H1 (cell line): ENCODE results near the gene RIMBP2. TPM values are rescaled to one million over a fixed set of nuclear protein-coding genes. Genes with fewer than 3 reads are reported as not detected.

Source experiments
- CTCF ChIA-PET: fragments of 300-600 bp; sonication (Branson Sonifier 250); formaldehyde crosslinking; loops from one replicate; lab custom pipeline; 2021; ENCODE audit not compliant: partially characterized antibody; lab: Charles Lee
- POLR2A ChIA-PET: fragments of 300-600 bp; sonication (Branson Sonifier 250); formaldehyde crosslinking; loops from one replicate; lab custom pipeline; 2021; ENCODE audit warnings: inconsistent platforms; ENCODE audit not compliant: partially characterized antibody; lab: Charles Lee
- DNase-seq, 2 experiments: peaks; one replicate each; pipeline versions ENCODE4 v3.0.0 to v3.0.0-alpha.2; 2010 to 2022; ENCODE audit warnings: low spot score in 2 of 2, low read depth in 1 of 2, mixed read lengths in 1 of 2
- FAIRE-seq: peaks from 2 replicates; lab custom pipeline; 2011; peaks lifted over from hg19 to GRCh38; lab: Jason Lieb, UNC
- H2AFZ ChIP-seq: 2 replicates; pipeline ENCODE4 v1.8.1; 2012; ENCODE audit warnings: low read length, inconsistent platforms
- H2AK5ac ChIP-seq: 2 replicates; pipeline ENCODE4 v1.6.1; 2013; ENCODE audit warnings: low read depth, low read length
- H2BK120ac ChIP-seq: replicated peaks from 2 replicates; pipeline ENCODE3; 2013; ENCODE audit warnings: low read depth, low read length, inconsistent platforms
- H2BK12ac ChIP-seq: 2 replicates; pipeline ENCODE4 v1.6.1; 2013; ENCODE audit warnings: low read depth, low read length
- H2BK15ac ChIP-seq: 2 replicates; pipeline ENCODE4 v1.6.1; 2013; ENCODE audit warnings: low read length
- H2BK20ac ChIP-seq: 2 replicates; pipeline ENCODE4 v1.6.1; 2013; ENCODE audit warnings: low read length
- H2BK5ac ChIP-seq: 2 replicates; pipeline ENCODE4 v1.6.1; 2013; ENCODE audit warnings: low read depth, low read length
- H3K14ac ChIP-seq: 2 replicates; pipeline ENCODE4 v1.6.1; 2013; ENCODE audit warnings: inconsistent platforms; ENCODE audit not compliant: insufficient read length
- H3K18ac ChIP-seq: 2 replicates; pipeline ENCODE4 v1.6.1; 2013; ENCODE audit warnings: low read length; ENCODE audit errors: extremely low read depth
- H3K23ac ChIP-seq: 2 replicates; pipeline ENCODE4 v1.6.1; 2013; ENCODE audit warnings: inconsistent platforms; ENCODE audit not compliant: insufficient read length
- H3K23me2 ChIP-seq: 2 replicates; pipeline ENCODE4 v1.6.1; 2013; ENCODE audit warnings: low read depth, low read length
- H3K27ac ChIP-seq: 2 replicates; pipeline ENCODE4 v1.6.1; 2011; ENCODE audit warnings: low read depth, low read length, inconsistent platforms
- H3K27me3 ChIP-seq, 4 experiments: replicated peaks in 1 of 4; 1 replicate in 1 of 4; 2 replicates in 3 of 4; pipeline versions ENCODE4 v1.6.1 to v1.8.1; 2011 to 2013; ENCODE audit warnings: low read length in 3 of 4, mild to moderate bottlenecking in 3 of 4, inconsistent platforms in 2 of 4, mixed read lengths in 2 of 4, moderate library complexity in 1 of 4; ENCODE audit not compliant: control insufficient read depth in 3 of 4, insufficient read depth in 3 of 4; ENCODE audit errors: extremely low read depth in 1 of 4
- H3K36me3 ChIP-seq, 4 experiments: 2 replicates each; pipeline versions ENCODE4 v1.6.1 to v1.8.1; 2011 to 2013; ENCODE audit warnings: mild to moderate bottlenecking in 4 of 4, low read length in 3 of 4, moderate library complexity in 2 of 4, control low read depth in 1 of 4, inconsistent platforms in 1 of 4; ENCODE audit not compliant: insufficient read depth in 4 of 4, control insufficient read depth in 2 of 4
- H3K4ac ChIP-seq: replicated peaks from 2 replicates; pipeline ENCODE3; 2013; ENCODE audit warnings: low read length, low read depth, mixed read lengths, inconsistent platforms; ENCODE audit not compliant: insufficient read length
- H3K4me1 ChIP-seq, 4 experiments: replicated peaks in 1 of 4; 1 replicate in 1 of 4; 2 replicates in 3 of 4; pipeline versions ENCODE4 v1.6.1 to v1.8.1; 2011 to 2013; ENCODE audit warnings: low read length in 3 of 4, inconsistent platforms in 2 of 4, mixed read lengths in 1 of 4; ENCODE audit not compliant: insufficient read depth in 4 of 4, control insufficient read depth in 3 of 4
- H3K4me2 ChIP-seq, 2 experiments: 2 replicates each; pipeline versions ENCODE4 v1.6.1 to v1.8.1; 2011 to 2013; ENCODE audit warnings: low read depth in 2 of 2, low read length in 2 of 2, control low read depth in 1 of 2, inconsistent platforms in 1 of 2, mild to moderate bottlenecking in 1 of 2; ENCODE audit not compliant: insufficient read depth in 1 of 2
- H3K4me3 ChIP-seq, 4 experiments: fragments of 200-600, 300-600 bp in 1 of 4; sonication (generic), shearing (Covaris generic), sonication (Bioruptor Twin) in 1 of 4; 2 replicates each; pipeline versions ENCODE4 v1.5.1 to v1.8.1; 2011 to 2016; ENCODE audit warnings: low read length in 4 of 4, low read depth in 3 of 4, control low read depth in 2 of 4, inconsistent platforms in 2 of 4, mild to moderate bottlenecking in 2 of 4, mixed read lengths in 1 of 4, moderate library complexity in 1 of 4; ENCODE audit not compliant: insufficient read depth in 2 of 4; ENCODE audit errors: extremely low read depth in 1 of 4
- H3K56ac ChIP-seq: replicated peaks from 2 replicates; pipeline ENCODE3; 2013; ENCODE audit warnings: low read depth, mild to moderate bottlenecking, mixed read lengths, low read length, inconsistent platforms; ENCODE audit not compliant: insufficient read length
- H3K79me1 ChIP-seq: 2 replicates; pipeline ENCODE4 v1.6.1; 2013; ENCODE audit warnings: low read depth, low read length, control low read depth
- H3K79me2 ChIP-seq, 2 experiments: 2 replicates each; pipeline versions ENCODE4 v1.6.1 to v1.8.1; 2012 to 2013; ENCODE audit warnings: low read length in 2 of 2, mild to moderate bottlenecking in 2 of 2, inconsistent platforms in 1 of 2; ENCODE audit not compliant: insufficient read depth in 2 of 2, control insufficient read depth in 1 of 2
- H3K9ac ChIP-seq, 4 experiments: replicated peaks in 1 of 4; 1 replicate in 1 of 4; 2 replicates in 3 of 4; pipeline versions ENCODE4 v1.6.1 to v1.8.1; 2011 to 2013; ENCODE audit warnings: low read depth in 3 of 4, low read length in 3 of 4, control low read depth in 2 of 4, mild to moderate bottlenecking in 2 of 4, moderate library complexity in 2 of 4, inconsistent platforms in 1 of 4; ENCODE audit errors: extremely low read depth in 1 of 4
- H3K9me3 ChIP-seq, 2 experiments: 2 replicates each; pipeline versions ENCODE4 v1.6.1 to v1.8.1; 2012 to 2013; ENCODE audit warnings: mild to moderate bottlenecking in 2 of 2, moderate library complexity in 2 of 2, control low read depth in 1 of 2, inconsistent platforms in 1 of 2, low read depth in 1 of 2, low read length in 1 of 2, mixed read lengths in 1 of 2; ENCODE audit not compliant: insufficient read depth in 2 of 2
- H4K20me1 ChIP-seq, 2 experiments: replicated peaks in 1 of 2; 2 replicates each; pipeline versions ENCODE3 to v1.8.1; 2011 to 2013; ENCODE audit warnings: inconsistent platforms in 2 of 2, low read length in 2 of 2, mild to moderate bottlenecking in 1 of 2; ENCODE audit not compliant: insufficient read depth in 2 of 2, control insufficient read depth in 1 of 2
- H4K5ac ChIP-seq: 2 replicates; pipeline ENCODE4 v1.6.1; 2013; ENCODE audit warnings: low read length, low read depth, mixed read lengths, inconsistent platforms; ENCODE audit not compliant: insufficient read length
- H4K8ac ChIP-seq: 2 replicates; pipeline ENCODE4 v1.8.0; 2013; ENCODE audit warnings: mild to moderate bottlenecking, moderate library complexity, low read length, inconsistent platforms; ENCODE audit not compliant: insufficient read depth; ENCODE audit errors: extremely low read depth
- H4K91ac ChIP-seq: replicated peaks from 2 replicates; pipeline ENCODE3; 2013; ENCODE audit warnings: low read length, mixed read lengths, inconsistent platforms; ENCODE audit not compliant: insufficient read length
- BACH1 ChIP-seq: IDR thresholded peaks from 2 replicates; pipeline ENCODE4 v1.6.1; 2012; ENCODE audit warnings: low read length, improper control_type of control experiment
- CBX8 ChIP-seq: fragments of 300-800, 300-1000 bp; sonication (generic); IDR thresholded peaks from 2 replicates; pipeline ENCODE4 v1.7.1; 2016; ENCODE audit warnings: low read depth, low read length, borderline replicate concordance
- CREB1 ChIP-seq: IDR thresholded peaks from 2 replicates; pipeline ENCODE4 v1.6.1; 2012; ENCODE audit warnings: inconsistent platforms
- JUN ChIP-seq: IDR thresholded peaks from 2 replicates; pipeline ENCODE4 v1.6.1; 2011; ENCODE audit warnings: low read depth, mild to moderate bottlenecking, improper control_type of control experiment, low read length
- POLR2A ChIP-seq, 2 experiments: IDR thresholded peaks; 1 replicate in 1 of 2; 2 replicates in 1 of 2; pipeline ENCODE4 v1.6.1; 2011; ENCODE audit warnings: low read depth in 2 of 2, low read length in 2 of 2, mild to moderate bottlenecking in 2 of 2; ENCODE audit errors: control extremely low read depth in 1 of 2
- POU5F1 ChIP-seq: IDR thresholded peaks from 2 replicates; pipeline ENCODE4 v1.6.1; 2011; ENCODE audit warnings: low read depth, mild to moderate bottlenecking, low read length, moderate library complexity
- RFX5 ChIP-seq: IDR thresholded peaks from 2 replicates; pipeline ENCODE4 v1.6.1; 2011; ENCODE audit warnings: low read depth, low read length, improper control_type of control experiment, borderline replicate concordance
- SIRT6 ChIP-seq: IDR thresholded peaks from one replicate; pipeline ENCODE4 v1.7.1; 2012; ENCODE audit warnings: low read length, inconsistent platforms
- SP1 ChIP-seq: IDR thresholded peaks from 2 replicates; pipeline ENCODE4 v1.6.1; 2011; ENCODE audit warnings: low read depth, low read length
- SRF ChIP-seq: IDR thresholded peaks from 2 replicates; pipeline ENCODE4 v1.6.1; 2011; ENCODE audit warnings: mild to moderate bottlenecking, low read depth, low read length, moderate library complexity
- TCF12 ChIP-seq: IDR thresholded peaks from 2 replicates; pipeline ENCODE4 v1.6.1; 2011; ENCODE audit warnings: low read depth, mild to moderate bottlenecking, low read length
- TEAD4 ChIP-seq: IDR thresholded peaks from 2 replicates; pipeline ENCODE4 v1.6.1; 2012; ENCODE audit warnings: low read depth, low read length, inconsistent platforms, mixed read lengths
- WGBS, 2 experiments: shearing (Covaris generic) in 1 of 2; methylation state at CpG; one replicate each; pipeline versions ENCODE4 v1.1.6 to v1.1.7; 2013 to 2015; ENCODE audit warnings: low lambda C conversion rate in 2 of 2, mixed read lengths in 2 of 2, inconsistent platforms in 1 of 2, low coverage in 1 of 2, missing lambda C conversion rate in 1 of 2; ENCODE audit not compliant: insufficient replicate concordance in 2 of 2, insufficient coverage in 1 of 2, insufficient read length in 1 of 2; ENCODE audit errors: extremely low coverage in 1 of 2, missing lambda C conversion rate in 1 of 2; 5-methylcytosine and 5-hydroxymethylcytosine counted together
- polyA plus RNA-seq, 7 experiments: library from polyadenylated mRNA; depleted of rRNA in 3 of 7; stranded (reverse) in 5 of 7; unstranded in 2 of 7; fragments of >200 nt in 5 of 7; fragments of 200-250 nt in 2 of 7; gene quantifications; 1 replicate in 5 of 7; 2 replicates in 1 of 7; 4 replicates in 1 of 7; pipeline versions ENCODE4 v1.2.1 to v1.2.3, GENCODE V29; 2011 to 2013; ENCODE audit warnings: missing spikeins in 2 of 7, mixed read lengths in 2 of 7
- total RNA-seq: library from RNA; stranded (reverse); fragmentation: NEBNext Ultra II Directional; extraction: Animal tissue kit (Norgen Biotek cat#: 25700); gene quantifications from 2 replicates; pipeline ENCODE4 v1.2.1, GENCODE V29; 2021
- TF ChIP-seq, protein P1 (sequence below): IDR thresholded peaks from 2 replicates; pipeline ENCODE4 v1.6.1; 2012; ENCODE audit warnings: inconsistent platforms
- TF ChIP-seq, protein P2 (sequence below): IDR thresholded peaks from 2 replicates; pipeline ENCODE4 v1.6.1; 2012; ENCODE audit warnings: low read length, inconsistent platforms

RIMBP2 gene
- total and polyA plus RNA-seq, 2 of the 8 experiments (the other 6 are each of a cell fraction or from before 2014, with no cell fraction given): 0.18 to 0.65 TPM

DNA sequence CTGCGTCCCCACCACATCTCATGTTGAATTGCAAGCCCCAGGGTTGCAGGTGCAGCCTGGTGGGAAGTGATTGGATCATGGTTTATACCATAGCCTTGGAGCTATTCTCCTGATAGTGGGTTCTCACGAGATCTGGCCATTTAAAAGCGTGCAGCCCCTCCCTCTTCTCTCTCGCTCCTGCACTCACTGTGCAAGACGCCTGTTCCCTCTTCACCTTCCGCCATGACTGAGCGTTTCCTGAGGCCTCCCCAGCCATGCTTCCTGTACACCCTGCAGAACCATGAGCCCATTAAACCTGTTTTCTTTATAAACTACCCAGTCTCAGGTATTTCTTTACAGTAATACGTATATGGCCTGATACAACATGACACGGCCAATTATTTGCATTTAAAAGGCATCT, 146.6 kb downstream of the RIMBP2 start:
- Histone ChIP-seq H3K4me1 (no peaks in the 10 kb centered on the region), H3K23me2 (no peaks in the 10 kb centered on the region), H3K27me3 (no peaks in the 10 kb centered on the region), H3K79me2 (no peaks in the 10 kb centered on the region), H2AK5ac (no peak overlapping the region), H3K14ac (no peak overlapping the region), H3K23ac (no peak overlapping the region), H3K4ac (no peak overlapping the region), H2BK5ac (no peak overlapping the region), H3K36me3 (no peaks in the 10 kb centered on the region; a peak in 1 of 8 replicates), H4K5ac (no peak overlapping the region), H3K79me1 (no peaks in the 10 kb centered on the region), H3K4me3 (no peak overlapping the region), H2BK20ac (no peak overlapping the region), H2BK12ac (no peak overlapping the region), H4K91ac (no peak overlapping the region), H2BK120ac (no peak overlapping the region), H2AFZ (no peak overlapping the region), H2BK15ac (no peak overlapping the region), H3K4me2 (no peak overlapping the region), H3K56ac (no peak overlapping the region), H4K8ac (no peak overlapping the region), H3K27ac (no peak overlapping the region), H3K9me3 (peaks cover 15 to 16% of the 10 kb centered on the region in 2 experiments), H4K20me1 (no peaks in the 10 kb centered on the region), H3K18ac (no peak overlapping the region), H3K9ac (no peak overlapping the region)
- ChIA-PET CTCF (interaction anchor here (1.1 to 1.7 kb wide), 2 partner anchors 16 to 234 kb away, joined by 3 read pairs; no protein-coding TSS in a partner anchor), POLR2A (no interaction called here)
- DNase-seq (no peak), FAIRE-seq (no peak)
- WGBS, 2 experiments: 85% methylated on average over 9 of the region's 9 CpGs; no CpG with 5 or more reads in 1 of the 2 experiments
- TF ChIP-seq SIRT6 (no peak), RFX5 (no peak), TCF12 (no peak), SP1 (no peak), BACH1 (no peak), SRF (no peak), CBX8 (no peak), POLR2A (IDR thresholded peaks at IDR 0.05; ENCODE audit: control extremely low read depth in 1 of 2, low read depth in 2 of 2, low read length in 2 of 2) (no peak), CREB1 (no peak), POU5F1 (no peak), TEAD4 (no peak), JUN (no peak)
- TF ChIP-seq, protein P1, sequence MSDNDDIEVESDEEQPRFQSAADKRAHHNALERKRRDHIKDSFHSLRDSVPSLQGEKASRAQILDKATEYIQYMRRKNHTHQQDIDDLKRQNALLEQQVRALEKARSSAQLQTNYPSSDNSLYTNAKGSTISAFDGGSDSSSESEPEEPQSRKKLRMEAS: no peak
- TF ChIP-seq, protein P2, sequence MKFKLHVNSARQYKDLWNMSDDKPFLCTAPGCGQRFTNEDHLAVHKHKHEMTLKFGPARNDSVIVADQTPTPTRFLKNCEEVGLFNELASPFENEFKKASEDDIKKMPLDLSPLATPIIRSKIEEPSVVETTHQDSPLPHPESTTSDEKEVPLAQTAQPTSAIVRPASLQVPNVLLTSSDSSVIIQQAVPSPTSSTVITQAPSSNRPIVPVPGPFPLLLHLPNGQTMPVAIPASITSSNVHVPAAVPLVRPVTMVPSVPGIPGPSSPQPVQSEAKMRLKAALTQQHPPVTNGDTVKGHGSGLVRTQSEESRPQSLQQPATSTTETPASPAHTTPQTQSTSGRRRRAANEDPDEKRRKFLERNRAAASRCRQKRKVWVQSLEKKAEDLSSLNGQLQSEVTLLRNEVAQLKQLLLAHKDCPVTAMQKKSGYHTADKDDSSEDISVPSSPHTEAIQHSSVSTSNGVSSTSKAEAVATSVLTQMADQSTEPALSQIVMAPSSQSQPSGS: no peak
